Activated naive CD4-positive, alpha-beta T cell treated with anti-CD3 and anti-CD28 coated beads for 36 hours (primary cell): Measurements from ENCODE around the gene CCDC78. TPM values are rescaled to one million over a fixed set of nuclear protein-coding genes. Genes with fewer than 3 reads are reported as not detected.
"Not testable (repeated sequence)": the region's sequence is repeated elsewhere in the genome, so short reads cannot be mapped to it uniquely, and the experiment has no call there.

Source experiments
- CTCF ChIA-PET: fragments of 350-600 bp; sonication (Branson Sonifier 250); formaldehyde crosslinking; loops from one replicate; lab custom pipeline; 2021; ENCODE audit warnings: antibody characterized with exemption; lab: Charles Lee
- DNase-seq: peaks from one replicate; pipeline ENCODE4 v3.0.0-alpha.2; 2020
- H3K27ac Mint-ChIP-seq: one replicate; pipeline ENCODE4 v1.8.0; 2021; ENCODE audit warnings: mild to moderate bottlenecking, mixed read lengths
- H3K27me3 Mint-ChIP-seq: one replicate; pipeline ENCODE4 v1.8.0; 2021; ENCODE audit warnings: low read depth, mixed read lengths
- H3K36me3 Mint-ChIP-seq: one replicate; pipeline ENCODE4 v1.8.0; 2021; ENCODE audit warnings: low read depth, mixed read lengths
- H3K4me1 Mint-ChIP-seq: one replicate; pipeline ENCODE4 v1.8.0; 2021; ENCODE audit warnings: low read depth, mixed read lengths
- H3K4me3 Mint-ChIP-seq: one replicate; pipeline ENCODE4 v1.8.0; 2021; ENCODE audit warnings: mild to moderate bottlenecking, moderate library complexity, mixed read lengths
- H3K9me3 Mint-ChIP-seq: one replicate; pipeline ENCODE4 v1.8.0; 2021; ENCODE audit warnings: mixed read lengths
- intact Hi-C: fragments of 100-400 bp; cut with micrococcal nuclease; formaldehyde crosslinking; loops from one replicate; pipeline ENCODE4 v1.15.1; 2023
- total RNA-seq, 2 experiments: library from RNA; stranded (reverse); gene quantifications; one replicate each; pipeline ENCODE4 v1.2.3, GENCODE V29; 2021

CCDC78 gene
- total RNA-seq, 2 experiments from 2014 or later, result 1.2 to 1.3 TPM

GRCh38 chr16:756428-756827 is 30.2 kb upstream of the CCDC78 start:
- intact Hi-C loops, result no loop called here
- H3K4me3 Mint-ChIP-seq, result no peak overlapping the region
- peaks cover 2% of the 10 kb centered on the region for H3K9me3 Mint-ChIP-seq
- H3K4me1 Mint-ChIP-seq, result peaks cover 1% of the 10 kb centered on the region
- no peak for DNase-seq
- H3K27me3 Mint-ChIP-seq, result peaks cover 4% of the 10 kb centered on the region
- no peaks in the 10 kb centered on the region for H3K36me3 Mint-ChIP-seq
- CTCF ChIA-PET, result interaction anchor here (0.7 to 1.3 kb wide), 2 partner anchors 44 to 735 kb away, joined by 3 to 5 read pairs; no protein-coding TSS in a partner anchor
- no peak overlapping the region for H3K27ac Mint-ChIP-seq

DNA sequence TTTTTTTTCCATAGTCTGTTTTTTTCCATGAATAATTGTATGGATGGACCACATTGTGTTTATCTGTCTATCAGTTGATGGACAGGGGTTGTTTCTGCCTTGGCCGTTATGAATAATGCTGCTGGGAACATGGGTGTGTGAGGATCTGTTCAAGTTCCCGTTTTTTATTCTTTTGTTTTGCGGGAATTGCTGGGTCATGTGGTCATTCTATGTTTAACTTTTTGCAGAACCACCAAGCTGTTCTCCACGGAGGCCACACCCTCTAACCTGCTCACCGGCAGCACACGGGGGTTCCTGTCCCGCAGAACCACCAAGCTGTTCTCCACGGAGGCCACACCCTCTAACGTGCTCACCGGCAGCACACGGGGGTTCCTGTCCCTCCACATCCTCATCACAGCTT is 28.4 kb upstream of the CCDC78 start:
- Mint-ChIP-seq H3K4me3 (no peak overlapping the region), H3K27ac (no peak overlapping the region), H3K4me1 (peaks cover 1% of the 10 kb centered on the region), H3K9me3 (peaks cover 2% of the 10 kb centered on the region), H3K27me3 (peaks cover 4% of the 10 kb centered on the region), H3K36me3 (no peaks in the 10 kb centered on the region)
- no peak for DNase-seq
- CTCF ChIA-PET, result interaction anchor here (0.6 kb wide), 1 partner anchor 66 kb away, joined by 4 read pairs; no protein-coding TSS in a partner anchor
- intact Hi-C loops, result no loop called here

- H3K36me3 Mint-ChIP-seq, H3K27ac Mint-ChIP-seq, DNase-seq, H3K9me3 Mint-ChIP-seq, H3K27me3 Mint-ChIP-seq, intact Hi-C loops, H3K4me1 Mint-ChIP-seq, H3K4me3 Mint-ChIP-seq: not testable (repeated sequence)
- CTCF ChIA-PET, result interaction anchor here (0.6 kb wide), 1 partner anchor 66 kb away, joined by 4 read pairs; no protein-coding TSS in a partner anchor
Measured at GRCh38 chr16:754121-754607, 27.9 kb upstream of the CCDC78 start.

DNA sequence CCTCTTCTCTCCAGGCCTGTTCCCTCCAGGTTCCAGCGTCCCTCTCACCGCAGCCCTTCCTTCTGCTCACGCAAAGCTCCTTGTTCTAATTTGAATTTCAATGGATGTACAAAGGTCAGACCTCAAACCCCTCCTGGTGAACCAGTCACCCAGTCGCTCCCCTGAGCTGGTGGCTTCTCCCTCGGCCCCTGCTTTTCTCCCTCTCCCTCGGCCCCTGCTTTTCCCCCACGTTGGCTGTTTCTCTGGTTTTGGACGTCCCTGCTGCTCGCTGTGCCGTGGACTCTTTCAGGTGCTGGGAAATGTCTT is 25.7 kb upstream of the CCDC78 start:
- Mint-ChIP-seq H3K4me1 (peaks cover 1% of the 10 kb centered on the region), H3K36me3 (no peaks in the 10 kb centered on the region), H3K27ac (no peak overlapping the region), H3K4me3 (no peak overlapping the region), H3K27me3 (no peaks in the 10 kb centered on the region), H3K9me3 (peaks cover 2% of the 10 kb centered on the region)
- CTCF ChIA-PET, result interaction anchor here (0.6 kb wide), 2 partner anchors 38 to 40 kb away, joined by 3 read pairs; no protein-coding TSS in a partner anchor
- DNase-seq, result no peak
- intact Hi-C loops, result no loop called here

GRCh38 chr16:751152-752006 is 25.1 kb upstream of the CCDC78 start:
- DNase-seq, result no peak
- Mint-ChIP-seq H3K27ac (no peak overlapping the region), H3K36me3 (no peaks in the 10 kb centered on the region), H3K9me3 (peaks cover under 1% of the 10 kb centered on the region), H3K27me3 (no peaks in the 10 kb centered on the region), H3K4me1 (peaks cover 1% of the 10 kb centered on the region), H3K4me3 (no peak overlapping the region)
- CTCF ChIA-PET, result interaction anchor here (0.6 kb wide), 1 partner anchor 38 kb away, joined by 3 read pairs; no protein-coding TSS in a partner anchor
- intact Hi-C loops, result no loop called here

- no peaks in the 10 kb centered on the region for H3K9me3 Mint-ChIP-seq
- H3K4me1 Mint-ChIP-seq, result peaks cover 1% of the 10 kb centered on the region
- no peaks in the 10 kb centered on the region for H3K27me3 Mint-ChIP-seq
- CTCF ChIA-PET, result no interaction called here
- no peak overlapping the region for H3K27ac Mint-ChIP-seq
- no peak overlapping the region for H3K4me3 Mint-ChIP-seq
- intact Hi-C loops, result no loop called here
- no peaks in the 10 kb centered on the region for H3K36me3 Mint-ChIP-seq
- no peak for DNase-seq
Measured at GRCh38 chr16:750485-750884, 24.2 kb upstream of the CCDC78 start.

- Mint-ChIP-seq H3K27me3 (no peaks in the 10 kb centered on the region), H3K27ac (no peak overlapping the region), H3K4me1 (no peaks in the 10 kb centered on the region), H3K9me3 (no peaks in the 10 kb centered on the region), H3K4me3 (no peak overlapping the region), H3K36me3 (no peaks in the 10 kb centered on the region)
- CTCF ChIA-PET, result interaction anchor here (1.0 kb wide), 1 partner anchor 37 kb away, joined by 5 read pairs; no protein-coding TSS in a partner anchor
- no peak for DNase-seq
- intact Hi-C loops, result no loop called here
Measured at GRCh38 chr16:749010-749409, 22.8 kb upstream of the CCDC78 start.

- DNase-seq, result no peak
- intact Hi-C loops, result no loop called here
- no peak overlapping the region for H3K27ac Mint-ChIP-seq
- H3K9me3 Mint-ChIP-seq, result no peaks in the 10 kb centered on the region
- no peaks in the 10 kb centered on the region for H3K27me3 Mint-ChIP-seq
- H3K36me3 Mint-ChIP-seq, result no peaks in the 10 kb centered on the region
- H3K4me1 Mint-ChIP-seq, result no peaks in the 10 kb centered on the region
- no peak overlapping the region for H3K4me3 Mint-ChIP-seq
- CTCF ChIA-PET, result interaction anchor here (0.5 to 1.2 kb wide), 3 partner anchors 36 to 37 kb away, joined by 3 to 6 read pairs (median 5); no protein-coding TSS in a partner anchor
Measured at GRCh38 chr16:747978-748746, 21.9 kb upstream of the CCDC78 start.

GRCh38 chr16:746637-747036 is 20.4 kb upstream of the CCDC78 start:
- no peak overlapping the region for H3K4me3 Mint-ChIP-seq
- H3K27me3 Mint-ChIP-seq, result no peaks in the 10 kb centered on the region
- CTCF ChIA-PET, result interaction anchor here (1.2 kb wide), 1 partner anchor 39 kb away, joined by 6 read pairs; no protein-coding TSS in a partner anchor
- H3K36me3 Mint-ChIP-seq, result no peaks in the 10 kb centered on the region
- intact Hi-C loops, result no loop called here
- H3K9me3 Mint-ChIP-seq, result no peaks in the 10 kb centered on the region
- no peak for DNase-seq
- no peak overlapping the region for H3K27ac Mint-ChIP-seq
- no peaks in the 10 kb centered on the region for H3K4me1 Mint-ChIP-seq

DNA sequence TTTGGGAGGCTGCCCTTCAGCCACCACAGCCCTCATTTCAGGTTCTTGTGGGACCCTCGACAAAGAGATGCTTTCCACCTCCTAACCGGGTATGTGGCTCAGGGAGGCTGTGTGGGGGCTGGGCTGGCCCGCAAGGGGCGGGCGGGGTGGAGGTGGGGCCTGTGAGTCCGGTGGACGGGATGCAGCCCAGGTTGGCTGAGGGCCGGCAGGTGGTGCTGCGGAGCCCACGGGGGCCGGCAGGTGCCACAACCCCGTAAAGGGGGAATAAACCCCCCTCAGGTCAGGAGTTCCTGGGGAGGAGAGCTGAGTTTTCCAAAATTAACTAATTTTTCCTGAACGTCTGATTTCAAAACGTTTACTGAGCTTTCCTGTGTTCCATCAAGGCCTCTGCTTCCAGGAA is 19.5 kb upstream of the CCDC78 start:
- peak; percentile 32 for DNase-seq
- no peaks in the 10 kb centered on the region for H3K9me3 Mint-ChIP-seq
- no peaks in the 10 kb centered on the region for H3K4me1 Mint-ChIP-seq

DNA sequence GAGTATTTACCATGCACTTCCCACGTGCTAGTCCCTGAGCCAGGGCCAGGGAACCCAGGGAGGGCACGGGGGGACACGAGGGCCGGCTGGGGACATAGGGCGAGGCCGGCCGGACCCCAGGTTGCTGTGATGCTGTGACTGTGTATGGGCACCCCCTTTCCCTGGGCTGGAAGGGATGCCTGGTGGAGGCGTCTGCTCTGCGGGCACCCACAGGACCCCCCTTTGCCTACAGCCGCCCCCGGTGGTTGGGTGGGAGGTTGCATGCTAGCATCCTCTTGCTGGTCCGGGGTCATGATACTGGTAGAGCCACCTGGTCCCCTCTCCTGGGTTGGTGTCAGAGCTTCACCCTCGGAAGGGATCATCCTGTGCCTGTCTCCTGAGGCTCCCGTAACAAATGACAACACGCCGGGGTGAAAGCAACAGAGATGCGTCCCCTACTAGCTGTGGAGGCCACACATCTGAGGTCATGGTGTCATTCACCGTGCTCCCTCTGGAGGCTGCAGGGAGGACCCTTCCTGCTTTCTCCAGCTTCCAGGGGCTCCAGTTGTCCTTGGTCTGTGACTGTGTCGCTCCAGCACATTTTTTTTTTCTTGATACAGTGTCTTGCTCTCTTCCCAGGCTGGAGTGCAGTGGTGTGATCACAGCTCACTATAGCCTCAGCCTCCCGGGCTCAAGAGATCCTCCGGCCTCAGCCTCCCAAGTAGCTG is 17.7 kb upstream of the CCDC78 start:
- Mint-ChIP-seq H3K4me3 (no peak overlapping the region), H3K9me3 (no peaks in the 10 kb centered on the region), H3K4me1 (peaks cover 7% of the 10 kb centered on the region), H3K36me3 (peaks cover 3% of the 10 kb centered on the region), H3K27ac (no peak overlapping the region), H3K27me3 (no peaks in the 10 kb centered on the region)
- CTCF ChIA-PET, result interaction anchor here (0.7 to 1.6 kb wide), 3 partner anchors 31 to 625 kb away, joined by 3 to 5 read pairs (median 4); no protein-coding TSS in a partner anchor
- no peak for DNase-seq
- intact Hi-C loops, result no loop called here

More for the DNA sequence above, 19.5 kb upstream of the CCDC78 start:
- Mint-ChIP-seq H3K36me3 (no peaks in the 10 kb centered on the region), H3K27me3 (no peaks in the 10 kb centered on the region), H3K4me3 (no peak overlapping the region), H3K27ac (no peak overlapping the region)
- CTCF ChIA-PET, result no interaction called here
- intact Hi-C loops, result no loop called here

- H3K27ac Mint-ChIP-seq, H3K4me1 Mint-ChIP-seq, H3K36me3 Mint-ChIP-seq, DNase-seq, H3K4me3 Mint-ChIP-seq, H3K27me3 Mint-ChIP-seq, intact Hi-C loops, H3K9me3 Mint-ChIP-seq: not testable (repeated sequence)
- CTCF ChIA-PET, result interaction anchor here (0.6 kb wide), 1 partner anchor 31 kb away, joined by 3 read pairs; no protein-coding TSS in a partner anchor
Measured at GRCh38 chr16:742894-743293, 16.7 kb upstream of the CCDC78 start.
